Chondrocyte (in vitro differentiated cells): ENCODE results near the gene AMH. TPM values are rescaled to one million over a fixed set of nuclear protein-coding genes. Genes with fewer than 3 reads are reported as not detected.

ENCODE experiments used
- DNase-seq: peaks from one replicate; pipeline ENCODE4 v3.0.0; 2021; ENCODE audit warnings: mixed read lengths, low spot score
- H3K27ac Mint-ChIP-seq: one replicate; pipeline ENCODE4 v1.8.0; 2021; ENCODE audit warnings: mild to moderate bottlenecking, moderate library complexity, mixed read lengths; ENCODE audit not compliant: unreplicated experiment
- H3K27me3 Mint-ChIP-seq: 2 replicates; pipeline ENCODE4 v1.8.0; 2021; ENCODE audit warnings: low read depth, mixed read lengths
- H3K36me3 Mint-ChIP-seq: 2 replicates; pipeline ENCODE4 v1.8.0; 2021; ENCODE audit warnings: low read depth, mixed read lengths
- H3K4me1 Mint-ChIP-seq: 2 replicates; pipeline ENCODE4 v1.8.0; 2021; ENCODE audit warnings: low read depth, mild to moderate bottlenecking, mixed read lengths
- H3K4me3 Mint-ChIP-seq: one replicate; pipeline ENCODE4 v1.8.0; 2021; ENCODE audit warnings: mild to moderate bottlenecking, moderate library complexity, mixed read lengths; ENCODE audit not compliant: unreplicated experiment
- H3K9me3 Mint-ChIP-seq: 2 replicates; pipeline ENCODE4 v1.8.0; 2021; ENCODE audit warnings: low read depth, mixed read lengths
- CTCF ChIP-seq: fragments of 200-600 bp; sonication (generic); IDR thresholded peaks from 2 replicates; pipeline ENCODE4 v1.5.0; 2021; ENCODE audit warnings: antibody characterized with exemption, mild to moderate bottlenecking, moderate library complexity
- total RNA-seq: library from RNA; stranded (reverse); gene quantifications from 3 replicates; pipeline ENCODE4 v1.2.1, GENCODE V29; 2021

Gene AMH
- total RNA-seq, 1 donor from 2014 or later: 10.8 TPM

GRCh38 chr19:2289714-2290435 is 40.8 kb downstream of the AMH start:
- H3K27me3 Mint-ChIP-seq: peaks cover 13% of the 10 kb centered on the region

GRCh38 chr19:2290441-2291184 is 41.5 kb downstream of the AMH start:
- Mint-ChIP-seq H3K4me3 (peak overlapping the region; percentile 16), H3K9me3 (no peaks in the 10 kb centered on the region), H3K36me3 (no peaks in the 10 kb centered on the region), H3K27ac (no peak overlapping the region), H3K27me3 (peaks cover 13% of the 10 kb centered on the region), H3K4me1 (peaks cover 24% of the 10 kb centered on the region)
- TF ChIP-seq CTCF: no peak
- DNase-seq: no peak

More at GRCh38 chr19:2289714-2290435, 40.8 kb downstream of the AMH start:
- Mint-ChIP-seq H3K36me3 (no peaks in the 10 kb centered on the region), H3K4me1 (peaks cover 17% of the 10 kb centered on the region), H3K9me3 (no peaks in the 10 kb centered on the region), H3K27ac (no peak overlapping the region), H3K4me3 (peak overlapping the region; percentile 57)
- DNase-seq: no peak
- no peak for TF ChIP-seq CTCF

DNA sequence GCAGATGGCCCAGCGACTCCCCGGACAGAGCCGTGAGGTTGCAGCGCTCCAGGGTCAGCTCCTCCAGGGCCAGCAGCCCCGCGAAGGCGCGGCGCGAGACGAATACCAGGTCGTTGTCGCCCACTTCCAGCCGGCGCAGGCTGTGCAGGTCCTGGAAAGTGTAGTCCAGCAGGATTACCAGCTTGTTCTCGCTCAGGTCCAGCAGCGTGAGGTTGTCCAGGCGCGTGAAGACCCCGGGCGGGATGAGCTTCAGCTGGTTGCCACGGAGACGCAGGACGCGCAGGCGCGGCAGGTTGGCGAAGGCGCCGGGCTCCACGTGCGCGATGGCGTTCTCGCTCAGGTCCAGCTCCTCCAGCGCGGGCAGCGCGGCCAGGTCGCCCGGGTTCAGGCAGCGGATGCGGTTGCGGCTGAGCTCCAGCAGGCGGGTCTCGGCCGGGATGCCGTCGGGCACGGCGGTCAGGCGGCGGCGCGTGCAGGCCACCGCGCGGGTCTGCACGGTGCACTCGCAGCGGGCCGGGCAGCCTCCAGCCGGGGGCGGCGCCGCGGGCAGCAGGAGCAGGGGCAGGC is 42.1 kb downstream of the AMH start:
- Mint-ChIP-seq H3K9me3 (no peaks in the 10 kb centered on the region), H3K27ac (no peak overlapping the region), H3K4me1 (peaks cover 25% of the 10 kb centered on the region), H3K27me3 (peaks cover 13% of the 10 kb centered on the region), H3K4me3 (peak overlapping the region; percentile 16), H3K36me3 (no peaks in the 10 kb centered on the region)
- DNase-seq: no peak
- TF ChIP-seq CTCF: peak; percentile 27

DNA sequence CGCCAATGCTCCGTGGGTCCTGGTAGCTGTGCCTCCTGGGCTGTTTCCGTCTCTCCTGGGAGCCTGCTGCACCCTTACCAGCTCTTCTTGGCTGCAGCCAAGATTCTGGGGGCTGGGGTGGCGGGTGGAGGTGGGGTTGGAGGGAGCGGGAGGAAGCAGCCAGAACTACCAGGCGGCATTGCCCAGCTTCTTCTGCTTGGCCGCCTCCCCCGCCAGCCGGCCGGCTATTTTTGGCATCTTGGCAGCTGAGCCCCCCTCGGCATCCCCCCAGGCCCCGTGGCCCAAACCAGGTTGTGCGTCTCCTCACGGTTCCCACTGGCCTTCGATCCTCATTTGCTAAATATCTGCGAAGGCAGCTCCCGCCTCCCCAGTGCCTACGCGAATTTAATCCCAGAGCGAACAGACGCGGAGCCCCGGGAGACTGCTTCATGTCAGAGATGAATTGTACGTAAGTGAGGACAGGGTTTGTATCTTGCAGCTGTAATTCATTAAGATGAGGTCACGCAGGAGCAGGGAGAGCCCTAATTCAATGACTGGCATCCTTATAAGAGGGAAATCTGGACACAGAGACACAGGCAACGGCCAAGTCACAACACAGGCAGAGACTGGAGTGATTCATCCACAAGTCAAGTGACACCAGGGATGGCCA is 45.7 kb downstream of the AMH start:
- Mint-ChIP-seq H3K27ac (peak overlapping the region; percentile 71), H3K36me3 (no peaks in the 10 kb centered on the region), H3K9me3 (no peaks in the 10 kb centered on the region), H3K4me3 (peak overlapping the region; percentile 50), H3K27me3 (peaks cover 2% of the 10 kb centered on the region), H3K4me1 (peaks cover 22% of the 10 kb centered on the region)
- DNase-seq: no peak
- TF ChIP-seq CTCF: no peak

GRCh38 chr19:2296141-2296540 is 47.0 kb downstream of the AMH start:
- H3K9me3 Mint-ChIP-seq: no peaks in the 10 kb centered on the region
- no peaks in the 10 kb centered on the region for H3K36me3 Mint-ChIP-seq
- H3K4me1 Mint-ChIP-seq: peaks cover 20% of the 10 kb centered on the region
- no peak for TF ChIP-seq CTCF
- H3K4me3 Mint-ChIP-seq: no peak overlapping the region
- no peak for DNase-seq
- no peaks in the 10 kb centered on the region for H3K27me3 Mint-ChIP-seq
- H3K27ac Mint-ChIP-seq: no peak overlapping the region
